Activated CD8-positive, alpha-beta T cell treated with anti-CD3 and anti-CD28 coated beads for 36 hours (primary cell): Measurements from ENCODE around the gene ABR. TPM values are rescaled to one million over a fixed set of nuclear protein-coding genes. Genes with fewer than 3 reads are reported as not detected.

Experiments
- ATAC-seq: fragments of 200-7000 bp; cut with Tn5 transposase; one replicate; pipeline ENCODE4 v1.10.0; 2021; ENCODE audit warnings: mild to moderate bottlenecking, moderate library complexity
- CTCF ChIA-PET: fragments of 350-600 bp; sonication (Branson Sonifier 250); formaldehyde crosslinking; loops from one replicate; lab custom pipeline; 2021; ENCODE audit warnings: antibody characterized with exemption; lab: Charles Lee
- POLR2A ChIA-PET: fragments of 350-600 bp; sonication (Branson Sonifier 250); formaldehyde crosslinking; loops from one replicate; lab custom pipeline; 2021; ENCODE audit warnings: antibody characterized with exemption; lab: Charles Lee
- DNase-seq: peaks from one replicate; pipeline ENCODE4 v3.0.0-alpha.2; 2020
- H3K27ac Mint-ChIP-seq: one replicate; pipeline ENCODE4 v1.8.0; 2021; ENCODE audit warnings: mild to moderate bottlenecking, mixed read lengths
- H3K27me3 Mint-ChIP-seq: one replicate; pipeline ENCODE4 v1.8.0; 2021; ENCODE audit warnings: mixed read lengths
- H3K36me3 Mint-ChIP-seq: one replicate; pipeline ENCODE4 v1.8.0; 2021; ENCODE audit warnings: low read depth, mixed read lengths
- H3K4me1 Mint-ChIP-seq: one replicate; pipeline ENCODE4 v1.8.0; 2021; ENCODE audit warnings: low read depth, mixed read lengths
- H3K4me3 Mint-ChIP-seq: one replicate; pipeline ENCODE4 v1.8.0; 2021; ENCODE audit warnings: mild to moderate bottlenecking, moderate library complexity, mixed read lengths
- H3K9me3 Mint-ChIP-seq: one replicate; pipeline ENCODE4 v1.8.0; 2021; ENCODE audit warnings: mixed read lengths
- CTCF ChIP-seq: fragments of 200-600 bp; IDR thresholded peaks from one replicate; pipeline ENCODE4 v1.8.0; 2022; ENCODE audit warnings: antibody characterized with exemption, mild to moderate bottlenecking
- intact Hi-C: fragments of 100-400 bp; cut with micrococcal nuclease; formaldehyde crosslinking; loops from one replicate; pipeline ENCODE4 v1.10.0; 2022
- total RNA-seq, 2 experiments: library from RNA; stranded (reverse); gene quantifications; one replicate each; pipeline ENCODE4 v1.2.3, GENCODE V29; 2021

The ABR gene
- total RNA-seq, 2 experiments from 2014 or later: 44.4 to 46.6 TPM

- TF ChIP-seq CTCF: no peak
- CTCF ChIA-PET: interaction anchor here (1.2 kb wide), 1 partner anchor 11 kb away, joined by 3 read pairs; no protein-coding TSS in a partner anchor
- H3K4me3 Mint-ChIP-seq: no peak overlapping the region
- peaks cover 3% of the 10 kb centered on the region for H3K9me3 Mint-ChIP-seq
- intact Hi-C loops: loop anchor here (10.0 kb wide), 1 partner anchor 103 kb away; no protein-coding TSS in a partner anchor
- H3K4me1 Mint-ChIP-seq: no peaks in the 10 kb centered on the region
- DNase-seq (no peak), ATAC-seq (no peak)
- no peaks in the 10 kb centered on the region for H3K27me3 Mint-ChIP-seq
- no peak overlapping the region for H3K27ac Mint-ChIP-seq
- H3K36me3 Mint-ChIP-seq: no peaks in the 10 kb centered on the region
- POLR2A ChIA-PET: interaction anchor here (0.8 kb wide), 1 partner anchor 9 kb away, joined by 4 read pairs; the partner anchor contains the start of gene TIMM22
Measured at GRCh38 chr17:987931-988330, 191.8 kb downstream of the ABR start.

- H3K27me3 Mint-ChIP-seq: no peaks in the 10 kb centered on the region
Measured at GRCh38 chr17:986322-986929, 193.4 kb downstream of the ABR start.

GRCh38 chr17:983921-984320 lies 195.9 kb downstream of the ABR start:
- no peaks in the 10 kb centered on the region for H3K36me3 Mint-ChIP-seq
- CTCF ChIA-PET: no interaction called here
- H3K4me3 Mint-ChIP-seq: no peak overlapping the region
- H3K4me1 Mint-ChIP-seq: peaks cover 8% of the 10 kb centered on the region
- no peak for TF ChIP-seq CTCF
- intact Hi-C loops: loop anchor here (10.0 kb wide), 1 partner anchor 99 kb away; no protein-coding TSS in a partner anchor
- no peak for DNase-seq
- POLR2A ChIA-PET: no interaction called here
- H3K27ac Mint-ChIP-seq: no peak overlapping the region
- H3K27me3 Mint-ChIP-seq: no peaks in the 10 kb centered on the region
- ATAC-seq: no peak
- no peaks in the 10 kb centered on the region for H3K9me3 Mint-ChIP-seq

More at GRCh38 chr17:986322-986929, 193.4 kb downstream of the ABR start:
- CTCF ChIA-PET: interaction anchor here (1.0 kb wide), 1 partner anchor 190 kb away, joined by 3 read pairs; no protein-coding TSS in a partner anchor
- DNase-seq: no peak
- no peaks in the 10 kb centered on the region for H3K36me3 Mint-ChIP-seq
- no peaks in the 10 kb centered on the region for H3K9me3 Mint-ChIP-seq
- no peak overlapping the region for H3K4me3 Mint-ChIP-seq
- intact Hi-C loops: loop anchor here (10.0 kb wide), 1 partner anchor 102 kb away; no protein-coding TSS in a partner anchor
- no peak overlapping the region for H3K27ac Mint-ChIP-seq
- no peaks in the 10 kb centered on the region for H3K4me1 Mint-ChIP-seq
- no peak for ATAC-seq
- TF ChIP-seq CTCF: no peak
- POLR2A ChIA-PET: no interaction called here

- Mint-ChIP-seq H3K4me1 (peaks cover 11% of the 10 kb centered on the region), H3K27me3 (peaks cover 17% of the 10 kb centered on the region), H3K36me3 (no peaks in the 10 kb centered on the region), H3K27ac (no peak overlapping the region), H3K4me3 (peak overlapping the region; percentile 53), H3K9me3 (no peaks in the 10 kb centered on the region)
- CTCF ChIA-PET: interaction anchor here (0.6 to 3.5 kb wide), 36 partner anchors 9 to 669 kb away, joined by 3 to 63 read pairs (median 4); partner anchors contain the start of genes GEMIN4, GLOD4, MRM3 and TIMM22
- POLR2A ChIA-PET: interaction anchor here (0.7 to 2.5 kb wide), 2 partner anchors 15 to 63 kb away, joined by 3 to 11 read pairs; partner anchors contain the start of gene TIMM22
- TF ChIP-seq CTCF: peak; percentile 4
- ATAC-seq (no peak), DNase-seq (no peak)
- intact Hi-C loops: loop anchor here (10.0 kb wide), 1 partner anchor 96 kb away; no protein-coding TSS in a partner anchor
Measured at GRCh38 chr17:981292-981658, 198.5 kb downstream of the ABR start.
